ENCODE results near the gene TMEM150B.

Gene TMEM150B

DNA sequence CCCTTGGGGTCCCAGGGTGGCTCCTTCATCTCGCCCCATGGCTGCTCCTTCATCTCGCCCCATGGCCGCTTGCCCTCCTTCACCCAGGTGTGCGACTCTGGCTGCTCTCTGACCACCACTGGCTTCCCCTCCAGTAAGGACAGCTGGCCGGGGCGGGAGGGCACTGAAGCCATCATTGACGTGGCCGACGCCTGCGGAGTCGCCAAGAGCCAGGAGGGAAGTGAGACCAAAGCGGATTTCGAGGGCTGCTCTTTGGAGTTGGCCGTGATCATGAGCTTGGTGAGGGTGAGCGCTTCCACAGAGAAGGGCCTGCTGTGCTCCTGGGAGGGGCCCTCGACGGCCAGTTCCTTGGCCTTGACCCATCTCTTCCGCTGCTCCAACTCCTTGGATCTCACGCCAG, 33.4 kb upstream of the TMEM150B start:
- H3K27me3 ChIP-seq (replicated peaks; ENCODE audit: control insufficient read depth, insufficient read depth, low read length): no peaks in the 10 kb centered on the region; the same call in 1 of the 2 replicates
- TF ChIP-seq, protein P1, sequence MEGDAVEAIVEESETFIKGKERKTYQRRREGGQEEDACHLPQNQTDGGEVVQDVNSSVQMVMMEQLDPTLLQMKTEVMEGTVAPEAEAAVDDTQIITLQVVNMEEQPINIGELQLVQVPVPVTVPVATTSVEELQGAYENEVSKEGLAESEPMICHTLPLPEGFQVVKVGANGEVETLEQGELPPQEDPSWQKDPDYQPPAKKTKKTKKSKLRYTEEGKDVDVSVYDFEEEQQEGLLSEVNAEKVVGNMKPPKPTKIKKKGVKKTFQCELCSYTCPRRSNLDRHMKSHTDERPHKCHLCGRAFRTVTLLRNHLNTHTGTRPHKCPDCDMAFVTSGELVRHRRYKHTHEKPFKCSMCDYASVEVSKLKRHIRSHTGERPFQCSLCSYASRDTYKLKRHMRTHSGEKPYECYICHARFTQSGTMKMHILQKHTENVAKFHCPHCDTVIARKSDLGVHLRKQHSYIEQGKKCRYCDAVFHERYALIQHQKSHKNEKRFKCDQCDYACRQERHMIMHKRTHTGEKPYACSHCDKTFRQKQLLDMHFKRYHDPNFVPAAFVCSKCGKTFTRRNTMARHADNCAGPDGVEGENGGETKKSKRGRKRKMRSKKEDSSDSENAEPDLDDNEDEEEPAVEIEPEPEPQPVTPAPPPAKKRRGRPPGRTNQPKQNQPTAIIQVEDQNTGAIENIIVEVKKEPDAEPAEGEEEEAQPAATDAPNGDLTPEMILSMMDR (IDR thresholded peaks at IDR 0.05; ENCODE audit: insufficient read depth, low read length, poor library complexity, severe bottlenecking): no peak
- DNase-seq (ENCODE audit: extremely low read depth, insufficient read length): no peak
- no peaks in the 10 kb centered on the region for H3K36me3 ChIP-seq (ENCODE audit: control insufficient read depth, insufficient read depth, low read length)
- H3K4me3 ChIP-seq (replicated peaks; ENCODE audit: low read depth, low read length): no peak overlapping the region

DNA sequence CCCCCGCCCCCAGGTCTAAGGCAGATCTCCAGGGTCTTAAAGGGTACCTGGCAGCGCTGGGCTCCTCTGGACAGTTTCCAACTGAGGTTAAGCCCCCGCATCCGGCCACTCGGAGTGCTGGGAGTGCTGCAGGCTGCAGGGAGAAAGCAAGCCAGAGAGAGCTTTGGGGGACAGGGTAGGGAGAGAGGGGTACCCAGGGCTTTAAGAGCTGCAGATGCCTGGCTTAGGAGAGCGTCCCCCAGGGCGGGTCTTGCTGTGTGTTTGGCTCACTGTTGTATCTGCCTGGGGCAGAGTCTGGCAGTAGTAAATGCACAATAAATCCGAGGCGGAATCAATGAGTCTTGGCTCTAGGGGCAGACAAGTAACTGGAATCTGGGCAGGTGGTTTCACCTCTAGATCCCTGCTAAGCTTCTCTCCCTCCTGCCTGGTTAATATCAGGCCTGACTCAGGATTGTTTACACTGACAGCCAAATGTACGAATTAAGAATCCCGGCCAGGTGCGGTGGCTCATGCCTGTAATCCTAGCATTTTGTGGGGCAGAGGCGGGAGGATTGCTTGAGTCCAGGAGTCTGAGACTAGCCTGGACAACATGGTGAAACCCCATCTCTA, 30.2 kb upstream of the TMEM150B start:
- DNase-seq (ENCODE audit: extremely low read depth, insufficient read length): no peak
- peaks cover 2% of the 10 kb centered on the region for H3K27me3 ChIP-seq (replicated peaks; ENCODE audit: control insufficient read depth, insufficient read depth, low read length)
- no peaks in the 10 kb centered on the region for H3K36me3 ChIP-seq (ENCODE audit: control insufficient read depth, insufficient read depth, low read length)
- H3K4me3 ChIP-seq (replicated peaks; ENCODE audit: low read depth, low read length): no peak overlapping the region
- TF ChIP-seq, protein P1 (IDR thresholded peaks at IDR 0.05; ENCODE audit: insufficient read depth, low read length, poor library complexity, severe bottlenecking): no peak

DNA sequence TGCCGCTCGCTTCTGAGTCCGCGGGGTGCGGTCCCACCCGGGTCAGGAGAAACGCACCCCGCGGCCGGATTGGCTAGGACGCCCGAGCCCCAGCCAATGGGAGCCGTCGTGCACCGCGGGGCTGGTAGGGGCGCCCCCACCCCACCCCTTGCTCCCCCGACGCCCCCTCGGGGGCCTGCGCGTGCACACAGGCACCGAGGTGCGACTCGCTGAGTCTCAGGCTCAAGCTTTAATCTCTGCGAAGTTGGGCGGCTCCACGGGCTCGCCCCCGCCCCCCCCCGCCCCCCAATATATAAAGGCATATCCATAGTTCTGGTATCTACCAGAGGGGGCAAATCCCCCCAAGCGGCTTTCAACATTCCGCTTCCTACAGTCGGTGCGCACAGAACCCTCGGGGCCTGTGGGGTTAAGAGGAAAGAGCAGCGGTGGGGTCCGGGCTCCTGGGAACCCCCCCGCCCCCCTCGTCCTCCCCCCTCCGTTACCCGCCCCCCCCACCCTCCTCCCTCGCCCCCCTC, 29.6 kb upstream of the TMEM150B start, which contains the start of gene COX6B2:
TSS of gene COX6B2 (minus strand) at position 22 of the 515 bp plus-strand sequence. CDS start 198 bp downstream, outside the sequence.
- TF ChIP-seq, protein P1 (IDR thresholded peaks at IDR 0.05; ENCODE audit: insufficient read depth, low read length, poor library complexity, severe bottlenecking): no peak
- Histone ChIP-seq H3K36me3 (ENCODE audit: control insufficient read depth, insufficient read depth, low read length) (no peaks in the 10 kb centered on the region), H3K27me3 (replicated peaks; ENCODE audit: control insufficient read depth, insufficient read depth, low read length) (peaks cover 2% of the 10 kb centered on the region), H3K4me3 (replicated peaks; ENCODE audit: low read depth, low read length) (peak within 1 kb of the TSS; percentile 40)
- DNase-seq (ENCODE audit: extremely low read depth, insufficient read length): no peak

DNA sequence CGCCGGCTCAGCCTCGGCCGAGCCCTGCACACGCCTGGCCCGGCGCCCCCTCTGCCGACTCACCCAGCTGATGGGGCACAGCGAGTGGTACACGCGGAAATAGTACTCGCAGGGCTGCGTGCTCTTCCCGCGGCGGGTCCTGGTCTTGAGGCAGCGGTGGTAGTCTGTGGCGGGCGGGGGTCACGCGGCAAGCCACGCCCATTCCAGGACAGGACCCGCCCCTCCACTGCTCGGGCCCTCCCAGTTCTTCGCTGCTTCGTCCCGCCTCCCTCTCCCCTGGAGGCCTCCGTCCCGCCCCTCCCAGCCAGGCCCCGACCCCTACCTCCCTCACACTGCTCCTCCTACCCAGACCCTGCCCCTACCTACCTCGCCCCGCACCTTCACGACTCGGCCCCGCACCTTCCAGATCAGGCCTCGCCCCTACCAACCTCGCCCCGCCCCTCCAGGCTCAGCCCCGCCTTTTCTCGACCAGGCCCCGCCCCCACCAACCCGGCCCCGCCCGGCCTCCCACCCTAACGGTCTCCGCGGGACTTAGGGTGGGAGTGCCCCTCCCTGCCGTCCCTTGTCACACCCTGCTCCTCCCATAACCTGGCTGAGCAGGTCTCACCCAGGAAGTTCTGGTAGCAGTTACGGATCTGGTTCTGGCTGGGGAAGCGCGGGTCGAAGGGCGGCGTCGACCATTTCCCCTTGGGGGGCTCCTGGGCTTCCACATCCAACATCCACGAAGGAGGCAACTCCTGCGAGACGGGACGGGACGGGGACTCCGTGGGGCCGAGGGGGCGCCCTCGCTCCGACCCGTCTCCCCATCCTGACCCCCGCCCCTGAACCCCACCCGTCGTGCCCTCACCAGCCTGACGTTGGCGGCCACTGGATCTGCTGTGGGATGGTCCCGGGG, 28.9 kb upstream of the TMEM150B start:
- H3K36me3 ChIP-seq (ENCODE audit: control insufficient read depth, insufficient read depth, low read length): no peaks in the 10 kb centered on the region
- peaks cover 2% of the 10 kb centered on the region for H3K27me3 ChIP-seq (replicated peaks; ENCODE audit: control insufficient read depth, insufficient read depth, low read length)
- peak overlapping the region; percentile 40 for H3K4me3 ChIP-seq (replicated peaks; ENCODE audit: low read depth, low read length)
- DNase-seq (ENCODE audit: extremely low read depth, insufficient read length): peak; percentile 68
- TF ChIP-seq, protein P1 (IDR thresholded peaks at IDR 0.05; ENCODE audit: insufficient read depth, low read length, poor library complexity, severe bottlenecking): no peak

DNA sequence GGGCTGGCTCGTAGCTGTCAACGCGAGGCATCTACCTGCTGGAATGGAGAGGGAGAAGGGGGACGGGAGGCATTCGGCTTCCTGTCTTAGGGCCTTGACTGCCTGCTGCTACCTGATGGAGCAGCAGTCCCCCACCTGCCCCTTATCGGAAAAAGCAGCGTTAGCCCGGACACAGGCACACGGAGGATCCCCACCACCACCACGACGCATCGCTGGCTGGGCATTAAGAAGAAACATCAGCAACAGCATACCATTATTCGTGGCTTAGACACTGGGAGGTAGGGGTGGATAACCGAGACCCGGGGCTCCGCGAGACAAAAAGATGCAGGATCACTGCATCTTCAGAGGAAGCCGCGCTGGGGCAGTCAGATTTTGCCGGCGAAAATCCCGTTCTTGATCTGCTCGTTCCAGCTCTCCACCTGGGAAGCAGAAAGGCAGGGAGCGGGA, 28.2 kb upstream of the TMEM150B start:
- Histone ChIP-seq H3K4me3 (replicated peaks; ENCODE audit: low read depth, low read length) (peak overlapping the region; percentile 40; the same call in 1 of the 2 replicates), H3K27me3 (replicated peaks; ENCODE audit: control insufficient read depth, insufficient read depth, low read length) (peaks cover 2% of the 10 kb centered on the region), H3K36me3 (ENCODE audit: control insufficient read depth, insufficient read depth, low read length) (no peaks in the 10 kb centered on the region)
- TF ChIP-seq, protein P1 (IDR thresholded peaks at IDR 0.05; ENCODE audit: insufficient read depth, low read length, poor library complexity, severe bottlenecking): no peak
- DNase-seq (ENCODE audit: extremely low read depth, insufficient read length): no peak
